ENCODE measurements around the gene SOWAHC.

DNA sequence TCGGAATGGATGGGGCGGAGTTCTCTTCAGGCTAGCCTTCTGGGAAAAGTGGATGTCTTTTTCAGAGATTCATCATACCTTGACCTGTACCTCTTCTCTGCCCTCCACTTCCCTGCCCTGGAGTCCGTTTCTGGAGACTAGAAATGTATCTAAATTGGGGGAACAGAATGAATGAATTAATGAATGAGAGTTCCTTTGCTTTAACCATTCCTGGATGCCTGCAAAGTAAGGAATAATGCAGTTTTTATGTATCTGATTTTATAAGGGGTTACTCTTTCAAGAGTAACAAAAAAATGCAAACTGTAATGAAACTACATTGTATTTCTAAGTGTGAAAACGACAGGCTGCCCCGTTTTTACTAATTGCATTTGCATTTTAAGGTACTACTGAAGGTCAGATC lies 2.0 kb downstream of the SOWAHC start:
- TF ChIP-seq, protein P1, sequence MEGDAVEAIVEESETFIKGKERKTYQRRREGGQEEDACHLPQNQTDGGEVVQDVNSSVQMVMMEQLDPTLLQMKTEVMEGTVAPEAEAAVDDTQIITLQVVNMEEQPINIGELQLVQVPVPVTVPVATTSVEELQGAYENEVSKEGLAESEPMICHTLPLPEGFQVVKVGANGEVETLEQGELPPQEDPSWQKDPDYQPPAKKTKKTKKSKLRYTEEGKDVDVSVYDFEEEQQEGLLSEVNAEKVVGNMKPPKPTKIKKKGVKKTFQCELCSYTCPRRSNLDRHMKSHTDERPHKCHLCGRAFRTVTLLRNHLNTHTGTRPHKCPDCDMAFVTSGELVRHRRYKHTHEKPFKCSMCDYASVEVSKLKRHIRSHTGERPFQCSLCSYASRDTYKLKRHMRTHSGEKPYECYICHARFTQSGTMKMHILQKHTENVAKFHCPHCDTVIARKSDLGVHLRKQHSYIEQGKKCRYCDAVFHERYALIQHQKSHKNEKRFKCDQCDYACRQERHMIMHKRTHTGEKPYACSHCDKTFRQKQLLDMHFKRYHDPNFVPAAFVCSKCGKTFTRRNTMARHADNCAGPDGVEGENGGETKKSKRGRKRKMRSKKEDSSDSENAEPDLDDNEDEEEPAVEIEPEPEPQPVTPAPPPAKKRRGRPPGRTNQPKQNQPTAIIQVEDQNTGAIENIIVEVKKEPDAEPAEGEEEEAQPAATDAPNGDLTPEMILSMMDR (IDR thresholded peaks at IDR 0.05; ENCODE audit: poor library complexity, severe bottlenecking) = no peak
- TF ChIP-seq RAD21 (conservative IDR thresholded peaks at IDR 0.05) (no peak), POLR2AphosphoS5 (IDR thresholded peaks at IDR 0.05) (no peak), MXI1 (conservative IDR thresholded peaks at IDR 0.05; ENCODE audit: poor library complexity, severe bottlenecking) (no peak), TAF1 (IDR thresholded peaks at IDR 0.05; ENCODE audit: low read depth) (no peak), SMC3 (conservative IDR thresholded peaks at IDR 0.05; ENCODE audit: poor library complexity) (no peak), EZH2 (IDR thresholded peaks at IDR 0.05; ENCODE audit: borderline replicate concordance, insufficient read depth, low read length, poor library complexity, severe bottlenecking) (no peak)
- TF ChIP-seq, protein P2, sequence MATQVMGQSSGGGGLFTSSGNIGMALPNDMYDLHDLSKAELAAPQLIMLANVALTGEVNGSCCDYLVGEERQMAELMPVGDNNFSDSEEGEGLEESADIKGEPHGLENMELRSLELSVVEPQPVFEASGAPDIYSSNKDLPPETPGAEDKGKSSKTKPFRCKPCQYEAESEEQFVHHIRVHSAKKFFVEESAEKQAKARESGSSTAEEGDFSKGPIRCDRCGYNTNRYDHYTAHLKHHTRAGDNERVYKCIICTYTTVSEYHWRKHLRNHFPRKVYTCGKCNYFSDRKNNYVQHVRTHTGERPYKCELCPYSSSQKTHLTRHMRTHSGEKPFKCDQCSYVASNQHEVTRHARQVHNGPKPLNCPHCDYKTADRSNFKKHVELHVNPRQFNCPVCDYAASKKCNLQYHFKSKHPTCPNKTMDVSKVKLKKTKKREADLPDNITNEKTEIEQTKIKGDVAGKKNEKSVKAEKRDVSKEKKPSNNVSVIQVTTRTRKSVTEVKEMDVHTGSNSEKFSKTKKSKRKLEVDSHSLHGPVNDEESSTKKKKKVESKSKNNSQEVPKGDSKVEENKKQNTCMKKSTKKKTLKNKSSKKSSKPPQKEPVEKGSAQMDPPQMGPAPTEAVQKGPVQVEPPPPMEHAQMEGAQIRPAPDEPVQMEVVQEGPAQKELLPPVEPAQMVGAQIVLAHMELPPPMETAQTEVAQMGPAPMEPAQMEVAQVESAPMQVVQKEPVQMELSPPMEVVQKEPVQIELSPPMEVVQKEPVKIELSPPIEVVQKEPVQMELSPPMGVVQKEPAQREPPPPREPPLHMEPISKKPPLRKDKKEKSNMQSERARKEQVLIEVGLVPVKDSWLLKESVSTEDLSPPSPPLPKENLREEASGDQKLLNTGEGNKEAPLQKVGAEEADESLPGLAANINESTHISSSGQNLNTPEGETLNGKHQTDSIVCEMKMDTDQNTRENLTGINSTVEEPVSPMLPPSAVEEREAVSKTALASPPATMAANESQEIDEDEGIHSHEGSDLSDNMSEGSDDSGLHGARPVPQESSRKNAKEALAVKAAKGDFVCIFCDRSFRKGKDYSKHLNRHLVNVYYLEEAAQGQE (IDR thresholded peaks at IDR 0.05; ENCODE audit: borderline replicate concordance) = no peak
